CD4-positive, alpha-beta T cell treated with Interleukin-17A for 4 hours (primary cell): ENCODE data around the gene MAML1.

ENCODE experiments used
- DNase-seq: peaks from one replicate; pipeline ENCODE4 v3.0.0-alpha.2; 2020; ENCODE audit warnings: mixed read lengths

Gene MAML1

GRCh38 chr5:179806250-179807048 lies 73.8 kb downstream of the MAML1 start, which contains the start of gene MGAT4B:
TSS of gene MGAT4B (minus strand) at chr5:179806866. CDS start at chr5:179806583, 283 bp downstream.
- DNase-seq = peak; percentile 74

DNA sequence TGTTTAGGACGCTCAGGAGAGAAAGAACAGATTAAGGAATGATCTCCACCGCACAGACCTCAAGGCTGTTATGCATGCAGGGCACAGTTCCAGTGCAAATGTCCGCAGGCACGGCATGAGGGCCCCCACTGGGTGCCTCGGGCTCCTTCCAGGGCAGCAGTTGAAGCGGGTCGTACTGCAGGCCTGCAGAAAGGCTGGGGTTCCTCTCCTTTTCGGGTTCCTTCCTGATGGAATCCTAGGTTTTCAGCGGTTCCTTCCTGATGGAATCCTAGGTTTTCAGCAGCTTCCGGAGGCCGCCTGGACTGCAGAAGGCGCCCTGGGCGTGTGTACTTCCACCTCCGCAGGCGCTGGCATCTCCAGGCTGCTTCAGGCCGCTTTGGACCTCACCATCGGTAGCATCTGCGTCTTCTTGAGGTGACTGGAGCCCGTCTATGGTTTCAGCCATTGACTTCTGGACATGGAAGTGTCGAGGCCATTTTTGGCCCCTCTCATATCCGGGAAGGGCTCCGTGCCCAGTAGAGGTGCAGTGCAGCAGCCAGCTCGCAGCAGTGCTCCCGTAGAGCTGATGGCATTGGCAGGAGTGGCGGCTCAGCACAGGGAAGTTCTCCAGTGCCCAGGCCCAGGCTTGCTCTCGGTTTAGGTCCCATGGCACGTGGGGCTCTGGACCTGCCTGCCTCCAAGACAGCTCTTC lies 79.7 kb downstream of the MAML1 start:
- DNase-seq = no peak

DNA sequence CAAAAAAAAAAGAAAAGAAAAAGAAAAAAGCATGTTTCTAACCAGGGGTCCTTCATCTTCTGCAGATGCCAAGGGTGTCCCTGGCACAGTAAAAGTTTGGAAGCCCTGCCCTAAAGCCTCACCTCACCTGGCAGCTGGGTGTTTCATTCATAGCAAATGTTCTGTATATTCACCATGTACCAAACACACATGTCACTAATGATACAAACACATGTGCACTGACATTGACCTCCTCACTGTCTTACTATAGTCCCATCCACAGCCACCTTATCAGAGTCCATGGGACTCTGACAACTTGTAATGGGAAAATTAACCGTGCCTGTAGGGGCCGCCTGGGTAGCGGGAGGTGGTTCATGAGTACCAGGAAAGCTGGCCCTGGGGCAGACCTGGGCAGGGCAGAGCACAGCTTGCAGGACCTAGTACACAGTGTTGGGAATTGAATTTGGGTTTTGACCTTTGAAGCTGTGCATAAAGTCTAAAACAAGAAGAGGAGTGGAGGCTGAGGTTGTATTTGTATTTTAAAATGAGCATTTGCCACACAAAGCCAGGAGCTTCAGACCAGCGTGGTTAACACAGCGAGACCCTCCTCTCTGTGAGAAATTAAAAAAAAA lies 80.5 kb downstream of the MAML1 start:
- no peak for DNase-seq

DNA sequence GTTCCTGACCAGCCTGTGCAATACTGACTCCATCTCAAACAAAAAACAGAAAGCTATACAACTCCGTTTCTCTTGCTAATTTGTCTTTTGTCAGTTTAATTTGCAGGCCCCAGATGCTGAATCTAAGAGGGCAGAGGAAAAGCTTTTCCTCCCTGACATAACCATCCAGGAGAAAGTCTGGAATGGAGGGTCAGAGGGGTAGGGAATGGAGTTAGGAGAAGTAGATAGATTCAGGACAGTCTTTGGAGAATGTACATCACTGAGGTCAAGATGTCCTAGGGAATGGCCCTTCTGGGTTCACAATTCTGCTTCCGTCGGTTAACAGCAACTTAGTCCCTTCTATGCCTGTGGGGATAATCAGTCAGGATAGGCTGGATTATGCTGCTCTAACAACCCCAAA lies 81.5 kb downstream of the MAML1 start:
- no peak for DNase-seq

DNA sequence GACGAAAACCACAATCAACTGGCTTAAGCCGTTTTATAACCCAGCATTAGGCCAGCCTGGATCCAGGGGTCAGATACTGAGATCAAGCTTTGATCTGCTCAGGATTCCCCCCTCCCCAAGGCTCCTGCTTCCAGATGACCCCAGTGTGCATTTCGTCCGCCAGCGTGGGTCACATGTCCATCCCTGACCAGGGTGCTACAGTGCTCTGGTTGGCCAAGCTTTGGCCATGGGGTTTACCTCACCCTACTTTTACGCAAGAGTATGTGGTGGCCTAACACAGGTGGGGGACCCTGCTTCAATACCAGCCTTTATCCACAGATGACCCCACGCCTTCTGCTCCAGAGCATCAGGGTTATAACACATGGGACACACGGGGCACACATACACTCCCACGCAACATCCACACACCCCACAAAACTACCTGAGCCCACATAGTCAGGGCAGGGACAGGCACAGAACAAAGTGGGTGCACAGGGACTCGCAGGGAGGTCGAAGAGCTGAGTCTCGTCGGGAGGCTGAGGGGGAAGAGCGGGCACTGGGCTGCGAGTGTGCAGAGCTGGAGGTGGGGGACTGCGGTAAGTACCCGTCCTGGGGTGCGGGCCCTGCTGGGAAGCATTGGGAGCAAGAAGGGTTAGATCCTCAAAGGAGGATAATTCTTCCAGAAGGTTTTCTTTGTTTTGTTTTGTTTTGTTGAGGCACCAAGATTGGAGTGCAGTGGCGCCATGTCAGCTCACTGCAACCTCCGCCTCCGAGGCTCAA lies 83.0 kb downstream of the MAML1 start:
- DNase-seq = no peak

GRCh38 chr5:179816401-179816795 lies 83.8 kb downstream of the MAML1 start:
- no peak for DNase-seq

DNA sequence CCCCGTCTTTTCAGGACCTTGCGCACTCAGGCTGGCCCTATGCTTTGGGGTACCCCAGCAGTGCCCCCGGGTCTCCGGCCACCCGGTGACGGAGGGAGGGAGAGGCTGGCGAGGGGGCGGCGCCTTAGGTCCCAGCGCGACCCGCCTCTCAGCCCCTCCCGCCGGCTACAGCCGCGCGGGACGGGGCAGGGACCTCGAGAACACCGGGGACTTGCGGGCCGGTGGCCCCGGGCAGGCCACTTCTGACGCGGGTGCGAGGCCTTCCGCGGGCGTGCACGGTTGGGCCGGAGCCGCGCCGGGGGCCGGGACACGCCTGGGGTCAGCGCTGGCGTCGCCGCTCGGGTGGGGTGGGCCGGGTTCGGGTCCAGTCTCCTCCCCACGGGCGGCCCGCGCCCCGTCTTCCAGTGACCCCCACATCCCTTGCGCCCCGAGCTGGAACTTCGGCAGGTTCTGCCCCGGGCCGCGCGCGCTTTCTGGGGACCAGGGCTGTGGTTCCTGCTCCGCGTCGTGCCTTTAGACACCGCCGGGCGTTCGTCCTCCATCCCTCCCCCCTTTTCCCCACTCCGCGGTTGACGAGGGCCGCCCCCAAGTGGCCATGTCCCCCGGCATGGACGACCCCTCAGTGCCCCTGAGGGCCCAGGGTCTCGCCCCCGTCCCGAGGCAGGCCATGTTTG lies 84.3 kb downstream of the MAML1 start:
- DNase-seq = no peak

DNA sequence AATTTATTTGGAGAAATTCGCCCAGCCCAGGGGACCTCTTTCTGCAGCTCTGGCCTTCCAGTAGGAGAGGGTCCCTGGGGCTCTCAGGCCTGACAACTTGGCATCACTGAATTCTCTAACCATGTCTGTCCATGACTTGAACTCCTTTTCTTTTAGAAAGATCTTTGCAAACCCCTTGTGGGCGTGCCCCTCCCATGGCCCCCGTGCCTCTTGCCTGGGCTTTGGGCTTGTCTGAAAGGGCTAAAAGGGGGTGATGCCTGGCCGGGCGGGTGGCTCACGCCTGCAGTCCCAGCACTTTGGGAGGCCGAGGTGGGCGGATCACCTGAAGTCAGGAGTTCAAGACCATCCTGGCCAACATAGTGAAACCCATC lies 84.8 kb downstream of the MAML1 start:
- DNase-seq = no peak

DNA sequence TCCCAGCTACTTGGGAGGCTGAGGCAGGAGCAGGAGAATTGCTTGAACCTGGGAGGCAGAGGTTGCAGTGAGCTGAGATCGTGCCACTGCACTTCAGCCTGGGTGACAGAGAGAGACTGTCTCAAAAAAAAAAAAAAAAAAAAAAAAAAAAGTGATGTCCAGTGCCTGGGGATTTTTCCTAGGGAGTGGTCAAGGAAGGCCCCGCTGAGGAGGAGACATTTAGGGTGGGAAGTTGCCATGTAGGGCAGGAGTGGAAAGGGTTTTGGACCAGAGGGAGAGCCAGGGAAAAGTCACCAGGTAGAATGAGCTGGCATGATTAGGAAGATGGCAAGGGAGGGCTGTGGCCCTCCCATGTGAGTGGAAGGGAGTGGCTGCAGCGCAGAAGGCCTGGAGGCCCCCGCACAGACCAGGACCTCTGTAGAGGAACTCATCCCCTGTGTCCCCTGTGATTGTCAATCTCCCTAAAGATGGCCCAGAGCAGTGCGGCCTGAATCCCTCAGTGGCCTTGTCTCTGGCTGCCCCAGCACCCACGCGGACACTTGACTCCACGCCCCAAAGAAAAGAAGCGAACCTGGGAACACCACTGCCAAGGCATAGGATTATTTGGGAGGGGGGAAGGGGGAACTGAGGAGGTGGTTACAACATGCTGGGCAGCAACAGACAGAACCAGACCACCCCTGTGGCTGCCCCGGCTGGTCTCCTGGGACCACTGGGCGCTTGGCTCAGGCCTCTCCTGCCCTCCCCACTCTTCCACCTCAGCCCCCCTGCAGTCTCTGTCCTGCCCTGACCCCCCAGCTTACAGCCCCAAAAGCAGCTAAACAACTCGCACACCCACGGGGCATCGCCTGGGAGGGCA lies 85.5 kb downstream of the MAML1 start:
- DNase-seq = no peak

DNA sequence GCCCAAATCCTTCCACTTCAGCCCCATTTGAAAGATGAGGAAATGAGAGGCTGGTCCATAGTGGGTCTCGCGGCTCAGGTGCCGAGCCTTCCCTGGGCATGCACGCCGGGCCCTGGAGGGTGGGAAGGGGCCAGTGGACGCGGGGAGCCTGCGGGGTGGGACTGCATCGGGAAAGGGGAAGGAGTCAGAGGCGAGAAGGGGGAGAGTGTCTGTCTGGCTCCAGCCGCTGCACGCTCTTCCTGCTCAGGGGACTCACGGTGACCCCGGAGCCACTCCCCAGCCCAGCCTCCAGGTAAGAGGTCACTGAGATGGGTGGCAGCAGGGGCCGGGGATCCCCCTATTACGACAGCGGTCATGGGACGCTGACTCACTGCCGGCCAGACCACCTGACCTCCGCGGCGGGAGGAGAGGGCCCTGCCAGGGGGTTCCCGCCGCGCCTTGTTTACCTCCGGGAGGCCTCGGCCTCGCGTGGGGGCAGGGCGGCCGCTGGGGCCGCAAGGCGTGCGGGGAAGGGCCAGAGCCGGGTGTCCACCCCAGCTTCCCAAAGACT lies 86.2 kb downstream of the MAML1 start:
- DNase-seq = peak; percentile 87

- DNase-seq = peak; percentile 44
These were observed 86.9 kb downstream of the MAML1 start for GRCh38 chr5:179819296-179820126.

DNA sequence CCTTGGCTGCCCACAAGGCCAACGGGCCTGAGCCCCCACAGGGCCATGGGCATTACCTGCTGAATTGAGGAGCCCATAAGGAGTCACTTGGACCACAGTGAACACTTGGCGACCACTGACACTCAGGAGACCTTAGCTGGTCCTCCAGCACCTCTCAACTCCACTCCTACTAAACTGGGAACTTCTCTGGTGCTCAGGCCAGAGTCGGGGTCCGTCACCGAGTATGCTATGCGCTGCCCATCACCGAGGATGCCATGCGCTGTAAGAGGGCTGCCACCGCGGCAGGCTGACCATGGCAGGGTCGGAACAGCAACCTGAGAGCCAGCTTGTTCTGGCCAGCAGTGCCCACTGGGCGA lies 87.5 kb downstream of the MAML1 start:
- DNase-seq = no peak

GRCh38 chr5:179820483-179821297 lies 88.1 kb downstream of the MAML1 start, which contains the start of gene SQSTM1:
TSS of gene SQSTM1 (plus strand) at chr5:179820905. CDS start at chr5:179820937, 32 bp downstream.
- peak; percentile 84 for DNase-seq

DNA sequence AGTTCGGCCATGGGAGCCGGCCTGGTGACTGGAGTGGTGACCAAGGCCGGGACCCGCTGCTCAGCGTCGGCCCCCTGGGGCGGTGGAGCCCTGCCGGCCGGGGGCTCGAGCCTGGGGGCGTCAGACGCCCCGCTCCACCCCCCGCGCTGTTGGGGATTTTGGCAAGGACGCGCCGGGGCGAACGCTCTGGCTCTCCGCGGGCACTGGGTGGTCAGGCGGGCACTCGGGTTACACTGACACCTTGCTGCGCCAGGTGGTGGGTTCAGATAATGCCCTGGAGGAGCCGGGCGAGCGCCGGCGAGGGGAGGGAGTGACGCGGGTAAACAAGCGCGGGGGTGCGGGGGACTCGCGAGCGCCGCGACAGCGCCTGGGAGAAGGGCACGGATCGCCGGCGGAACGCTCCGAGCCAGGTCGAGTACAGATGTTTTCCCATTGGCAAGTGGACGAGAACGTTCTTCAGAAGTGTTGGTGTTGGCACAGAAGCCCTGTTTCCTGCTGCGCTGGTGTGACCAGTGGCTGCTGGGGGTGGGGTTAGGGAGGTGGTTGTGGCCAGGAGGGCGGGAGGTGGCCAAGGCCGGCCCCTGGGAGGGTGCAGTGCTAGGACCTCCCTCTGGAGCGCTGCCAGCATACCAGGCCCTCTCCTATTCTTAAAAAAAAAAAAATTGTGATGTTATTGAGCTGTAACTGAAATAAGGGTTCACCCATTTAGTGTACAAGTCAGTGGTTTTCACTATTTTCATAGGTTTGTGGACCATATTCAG lies 88.9 kb downstream of the MAML1 start:
- DNase-seq = peak; percentile 93

GRCh38 chr5:179822059-179822432 lies 89.4 kb downstream of the MAML1 start:
- no peak for DNase-seq

- no peak for DNase-seq
These were observed 89.9 kb downstream of the MAML1 start for GRCh38 chr5:179822444-179822990.

- no peak for DNase-seq
These were observed 91.5 kb downstream of the MAML1 start for GRCh38 chr5:179823937-179824744.
